HG03520 (cell line): ENCODE data around the gene AKR1C8.
"Not testable (repeated sequence)": the region's sequence is repeated elsewhere in the genome, so short reads cannot be mapped to it uniquely, and the experiment has no call there.

Source experiments
- ATAC-seq: cut with Tn5 transposase; IDR thresholded peaks from one replicate; pipeline ENCODE4 v1.9.1; 2021; ENCODE audit warnings: mild to moderate bottlenecking, moderate library complexity; ENCODE audit not compliant: unreplicated experiment

Gene AKR1C8

DNA sequence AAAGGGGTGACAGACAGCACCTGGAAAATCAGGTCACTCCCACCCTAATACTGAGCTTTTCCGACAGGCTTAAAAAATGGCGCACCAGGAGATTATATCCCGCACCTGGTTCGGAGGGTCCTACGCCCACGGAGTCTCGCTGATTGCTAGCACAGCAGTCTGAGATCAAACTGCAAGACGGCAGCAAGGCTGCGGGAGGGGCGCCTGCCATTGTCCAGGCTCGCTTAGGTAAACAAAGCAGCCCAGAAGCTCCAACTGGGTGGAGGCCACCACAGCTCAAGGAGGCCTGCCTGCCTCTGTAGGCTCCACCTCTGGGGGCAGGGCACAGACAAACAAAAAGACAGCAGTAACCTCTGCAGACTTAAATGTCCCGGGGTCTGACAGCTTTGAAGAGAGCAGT is 75.1 kb downstream of the AKR1C8 start:
- not testable (repeated sequence) for ATAC-seq

DNA sequence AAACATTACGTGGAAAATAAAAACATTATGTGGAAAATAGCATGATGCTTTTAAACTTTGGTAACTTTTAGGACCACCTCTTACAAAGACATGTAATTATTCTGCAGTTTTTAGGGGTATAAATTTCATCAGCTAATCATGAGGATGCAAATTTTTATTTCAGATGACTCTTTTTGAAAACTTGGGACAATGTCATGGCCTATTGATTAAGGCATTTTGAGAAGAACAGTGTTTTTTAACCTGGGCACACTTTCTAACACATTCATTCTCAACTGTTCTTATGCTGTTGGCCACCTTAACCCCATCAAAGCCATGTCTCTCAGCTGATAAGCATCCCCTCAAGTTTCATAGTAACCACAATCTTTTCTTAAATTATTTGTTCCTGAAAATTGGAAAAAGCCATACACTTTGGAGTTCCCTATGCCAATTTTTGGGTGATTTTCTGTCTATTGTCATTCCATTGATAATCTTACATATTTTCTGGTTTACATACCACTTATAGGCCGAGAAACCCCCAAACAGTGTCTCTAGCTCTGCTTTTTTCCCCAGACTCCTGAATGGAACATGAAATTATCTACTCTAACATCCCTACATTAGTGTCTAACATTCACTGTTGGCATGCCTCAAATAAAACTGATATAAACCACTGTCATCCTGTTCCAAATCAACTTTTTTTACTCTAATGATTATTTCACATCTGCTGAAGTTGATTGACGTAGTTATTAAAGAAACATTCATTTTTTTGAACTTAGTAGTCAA is 76.1 kb downstream of the AKR1C8 start:
- no peak for ATAC-seq

DNA sequence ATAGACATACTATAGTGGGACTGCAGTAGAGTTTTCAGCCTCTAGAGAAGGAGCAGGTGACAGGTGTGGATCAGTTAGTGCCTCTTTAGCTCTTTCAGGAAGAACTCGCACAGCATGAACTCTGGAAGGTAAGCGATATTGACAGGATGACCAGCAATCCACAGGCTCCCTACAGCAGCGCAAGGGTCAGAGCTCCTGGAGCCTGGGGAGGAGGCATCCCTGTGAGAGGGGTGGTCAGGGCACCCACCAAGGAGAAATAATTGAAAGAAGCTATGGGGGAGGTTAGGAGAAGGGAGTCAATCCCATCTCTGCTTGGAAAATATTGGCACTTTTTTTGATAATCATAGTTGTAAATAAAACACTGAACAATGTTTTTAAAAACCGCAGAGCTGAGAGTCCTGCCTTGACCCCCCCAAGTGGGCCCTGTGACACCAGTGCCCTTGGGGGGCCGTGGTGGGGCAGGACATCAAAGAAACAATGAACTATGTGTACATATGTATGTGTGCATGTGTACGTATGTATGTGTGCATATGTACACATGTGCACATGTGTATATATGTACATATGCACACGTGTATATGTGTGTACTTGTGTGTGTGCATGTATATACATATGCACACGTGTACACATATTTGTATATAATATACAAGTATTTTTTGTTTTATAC is 77.0 kb downstream of the AKR1C8 start:
- no peak for ATAC-seq

DNA sequence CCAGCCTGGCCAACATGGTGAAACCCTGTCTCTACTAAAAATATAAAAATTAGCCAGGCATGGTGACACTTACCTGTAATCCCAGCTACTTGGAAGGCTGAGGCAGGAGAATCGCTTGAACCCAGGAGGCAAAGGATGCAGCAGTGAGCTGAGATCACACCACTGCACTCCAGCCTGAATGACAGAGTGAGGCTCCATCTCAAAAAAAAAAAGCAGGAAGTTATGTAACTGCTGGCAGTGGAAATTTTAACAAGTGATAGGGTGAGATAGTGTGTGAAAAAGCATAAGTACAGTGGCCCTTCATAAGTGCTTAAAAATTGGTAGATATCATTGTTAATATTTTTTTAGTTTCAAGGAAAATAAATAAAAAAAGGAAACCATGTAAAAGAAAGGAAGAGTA is 78.4 kb downstream of the AKR1C8 start:
- ATAC-seq = no peak

DNA sequence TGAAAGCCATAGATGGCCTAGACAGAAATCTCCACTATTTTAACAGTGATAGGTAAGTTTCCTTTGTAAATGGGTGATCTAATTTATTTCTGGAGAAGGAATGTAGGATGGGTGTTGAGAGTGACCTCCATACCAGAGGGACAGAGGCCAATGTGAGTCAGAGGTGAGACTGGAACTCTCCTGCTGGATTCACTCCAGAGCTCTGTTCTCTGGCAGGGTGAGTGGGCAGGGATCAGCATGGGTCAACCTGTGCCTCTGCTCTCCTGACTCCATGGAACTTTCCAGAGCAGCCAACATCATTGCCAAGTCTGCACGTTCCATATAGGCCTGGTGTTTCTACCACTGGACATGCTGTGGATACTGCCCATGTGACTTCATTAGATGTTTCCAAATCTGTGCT is 79.3 kb downstream of the AKR1C8 start:
- no peak for ATAC-seq
